Gastrocnemius medialis (tissue), 4 donors: Measurements from ENCODE around the gene SHANK1.
"Not testable (repeated sequence)": the region's sequence is repeated elsewhere in the genome, so short reads cannot be mapped to it uniquely, and the experiment has no call there.

Source experiments
- CTCF ChIP-seq, 5 experiments: fragments of 450-650 bp in 3 of 5; fragments of 200-600 bp in 2 of 5; sonication (generic) in 2 of 5; IDR thresholded peaks in 4 of 5; conservative IDR thresholded peaks in 1 of 5; 1 replicate in 4 of 5; 2 replicates in 1 of 5; pipeline ENCODE4 v1.5.1; 2016 to 2019; ENCODE audit warnings: antibody characterized with exemption in 5 of 5, mild to moderate bottlenecking in 3 of 5, moderate library complexity in 3 of 5
- POLR2A ChIP-seq, 2 donors: fragments of 450-650 bp; IDR thresholded peaks; one replicate each; pipeline ENCODE4 v1.6.1; 2017; ENCODE audit warnings: antibody characterized with exemption in 2 of 2, mild to moderate bottlenecking in 2 of 2, moderate library complexity in 2 of 2

GRCh38 chr19:50767263-50767662 lies 47.7 kb upstream of the SHANK1 start:
- TF ChIP-seq CTCF (IDR thresholded peaks at IDR 0.05 in 4 of 5, conservative IDR thresholded peaks at IDR 0.05 in 1 of 5); POLR2A (IDR thresholded peaks at IDR 0.05): not testable (repeated sequence)
